Vagina (tissue), 2 donors: Measurements from ENCODE around the gene WDR20. TPM values are rescaled to one million over a fixed set of nuclear protein-coding genes. Genes with fewer than 3 reads are reported as not detected.

ENCODE experiments used
- DNase-seq, 2 donors: peaks; one replicate each; pipeline ENCODE4 v3.0.0-alpha.2; 2017; ENCODE audit errors: extremely low spot score in 2 of 2
- H3K27ac ChIP-seq: fragments of 200-600 bp; sonication (generic); one replicate; pipeline ENCODE4 v1.5.1; 2019
- H3K27me3 ChIP-seq: fragments of 200-600 bp; sonication (generic); one replicate; pipeline ENCODE4 v1.5.1; 2019
- H3K36me3 ChIP-seq, 2 donors: fragments of 200-600 bp; sonication (generic); one replicate each; pipeline ENCODE4 v1.5.1; 2017 to 2019
- H3K4me1 ChIP-seq: fragments of 200-600 bp; sonication (generic); one replicate; pipeline ENCODE4 v1.5.1; 2019
- H3K4me3 ChIP-seq, 2 donors: fragments of 200-600 bp; sonication (generic); 1 replicate in 1 of 2; 2 replicates in 1 of 2; pipeline ENCODE4 v1.5.1; 2016 to 2019
- H3K9me3 ChIP-seq: fragments of 200-600 bp; sonication (generic); one replicate; pipeline ENCODE4 v1.5.1; 2019
- POLR2A ChIP-seq, 2 donors: fragments of 450-650 bp; IDR thresholded peaks; one replicate each; pipeline ENCODE4 v1.6.1; 2017; ENCODE audit warnings: antibody characterized with exemption in 2 of 2, mild to moderate bottlenecking in 2 of 2, moderate library complexity in 2 of 2
- POLR2AphosphoS5 ChIP-seq, 2 donors: sonication (generic); formaldehyde crosslinking; IDR thresholded peaks; one replicate each; pipeline ENCODE4 v1.9.0; 2017; ENCODE audit warnings: antibody characterized with exemption in 2 of 2, mild to moderate bottlenecking in 2 of 2, low read depth in 1 of 2; ENCODE audit not compliant: insufficient read depth in 1 of 2
- intact Hi-C: fragments of 100-400 bp; cut with DNase I; formaldehyde crosslinking; loops from one replicate; pipeline ENCODE4 v1.15.1; 2023
- total RNA-seq: library from RNA; depleted of rRNA; stranded (reverse); fragments of >200 nt; gene quantifications from one replicate; pipeline ENCODE4 v1.2.3, GENCODE V29; 2016
- TF ChIP-seq, protein P1 (sequence below), 3 experiments: fragments of 450-650 bp in 2 of 3; fragments of 200-600 bp in 1 of 3; sonication (generic) in 1 of 3; IDR thresholded peaks; one replicate each; pipeline ENCODE4 v1.5.1; 2017 to 2019; ENCODE audit warnings: antibody characterized with exemption in 3 of 3, mild to moderate bottlenecking in 2 of 3, moderate library complexity in 2 of 3

The WDR20 gene
- total RNA-seq, 1 donor from 2014 or later = 24.8 TPM

DNA sequence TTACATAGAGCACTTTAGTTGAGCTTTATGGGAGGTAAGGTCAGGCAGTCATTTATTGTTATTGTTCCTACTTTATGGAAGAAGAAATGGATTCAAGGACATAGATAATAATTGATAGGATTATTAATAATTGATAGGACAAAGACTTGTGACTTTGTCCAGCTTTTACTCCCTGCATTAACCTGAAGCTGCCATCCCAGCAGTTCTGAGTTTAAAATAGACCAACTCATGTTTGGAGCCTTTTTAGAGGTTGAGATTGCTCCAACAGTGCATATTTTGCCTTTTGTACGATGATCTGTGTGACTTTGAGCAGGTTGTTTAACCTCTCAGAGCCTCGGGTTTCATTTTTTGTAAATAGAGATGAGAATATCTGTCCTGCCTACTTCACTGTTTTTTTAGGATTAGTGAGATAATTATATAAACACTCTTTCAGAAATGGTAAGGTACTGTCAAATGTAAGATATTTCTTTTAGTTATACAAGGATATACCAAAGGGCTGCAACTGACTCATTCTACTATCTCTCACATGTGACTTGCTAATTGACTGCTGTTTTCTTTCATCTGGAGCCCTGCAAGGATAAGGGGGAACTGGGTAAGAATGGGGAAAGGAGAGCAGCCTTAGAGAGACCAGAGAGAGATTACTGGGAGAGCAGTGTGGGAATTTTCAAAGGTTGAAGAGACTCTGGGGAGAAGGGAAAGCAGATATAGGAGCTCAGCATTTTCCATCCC is 15.3 kb downstream of the WDR20 start:
- Histone ChIP-seq H3K4me1 (peaks cover 6% of the 10 kb centered on the region), H3K27ac (no peak overlapping the region)
- DNase-seq = no peak

DNA sequence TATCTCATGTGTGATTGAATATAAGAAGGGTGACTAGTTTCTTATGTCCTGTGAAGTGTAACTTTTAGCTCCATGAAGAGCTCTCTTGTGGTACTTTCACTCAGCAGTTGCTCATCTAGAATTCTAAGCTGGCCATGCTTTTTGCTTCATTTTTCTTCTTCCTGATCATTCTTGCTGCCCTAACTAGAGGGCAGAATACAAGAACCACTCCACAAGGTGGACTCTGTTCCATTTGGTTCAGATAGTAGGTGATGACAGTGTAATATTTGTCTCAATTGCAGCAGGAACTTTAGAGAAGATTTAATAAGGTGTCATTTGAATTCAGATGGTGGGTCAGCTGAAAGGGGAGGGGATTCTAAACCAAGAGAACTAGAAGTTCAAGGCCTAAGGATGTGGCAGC is 17.6 kb downstream of the WDR20 start:
- intact Hi-C loops = no loop called here
- peaks cover 0 to 3% of the 10 kb centered on the region in 2 donors for H3K36me3 ChIP-seq
- TF ChIP-seq POLR2AphosphoS5 (IDR thresholded peaks at IDR 0.05; ENCODE audit: insufficient read depth in 1 of 2, low read depth in 1 of 2) = no peak
- TF ChIP-seq, protein P1, sequence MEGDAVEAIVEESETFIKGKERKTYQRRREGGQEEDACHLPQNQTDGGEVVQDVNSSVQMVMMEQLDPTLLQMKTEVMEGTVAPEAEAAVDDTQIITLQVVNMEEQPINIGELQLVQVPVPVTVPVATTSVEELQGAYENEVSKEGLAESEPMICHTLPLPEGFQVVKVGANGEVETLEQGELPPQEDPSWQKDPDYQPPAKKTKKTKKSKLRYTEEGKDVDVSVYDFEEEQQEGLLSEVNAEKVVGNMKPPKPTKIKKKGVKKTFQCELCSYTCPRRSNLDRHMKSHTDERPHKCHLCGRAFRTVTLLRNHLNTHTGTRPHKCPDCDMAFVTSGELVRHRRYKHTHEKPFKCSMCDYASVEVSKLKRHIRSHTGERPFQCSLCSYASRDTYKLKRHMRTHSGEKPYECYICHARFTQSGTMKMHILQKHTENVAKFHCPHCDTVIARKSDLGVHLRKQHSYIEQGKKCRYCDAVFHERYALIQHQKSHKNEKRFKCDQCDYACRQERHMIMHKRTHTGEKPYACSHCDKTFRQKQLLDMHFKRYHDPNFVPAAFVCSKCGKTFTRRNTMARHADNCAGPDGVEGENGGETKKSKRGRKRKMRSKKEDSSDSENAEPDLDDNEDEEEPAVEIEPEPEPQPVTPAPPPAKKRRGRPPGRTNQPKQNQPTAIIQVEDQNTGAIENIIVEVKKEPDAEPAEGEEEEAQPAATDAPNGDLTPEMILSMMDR (IDR thresholded peaks at IDR 0.05) = no peak
- no peak for TF ChIP-seq POLR2A (IDR thresholded peaks at IDR 0.05)
- H3K27me3 ChIP-seq = no peaks in the 10 kb centered on the region
- H3K27ac ChIP-seq = no peak overlapping the region
- no peak overlapping the region for H3K4me3 ChIP-seq
- DNase-seq = no peak
- no peaks in the 10 kb centered on the region for H3K9me3 ChIP-seq
- peaks cover 6% of the 10 kb centered on the region for H3K4me1 ChIP-seq

More for the DNA sequence above, 15.3 kb downstream of the WDR20 start:
- Histone ChIP-seq H3K9me3 (no peaks in the 10 kb centered on the region), H3K36me3 (peaks cover 0 to 6% of the 10 kb centered on the region in 2 donors), H3K4me3 (no peak overlapping the region), H3K27me3 (no peaks in the 10 kb centered on the region)
- TF ChIP-seq POLR2AphosphoS5 (IDR thresholded peaks at IDR 0.05; ENCODE audit: insufficient read depth in 1 of 2, low read depth in 1 of 2) (no peak), POLR2A (IDR thresholded peaks at IDR 0.05) (no peak)
- TF ChIP-seq, protein P1 (IDR thresholded peaks at IDR 0.05) = no peak
- intact Hi-C loops = no loop called here

DNA sequence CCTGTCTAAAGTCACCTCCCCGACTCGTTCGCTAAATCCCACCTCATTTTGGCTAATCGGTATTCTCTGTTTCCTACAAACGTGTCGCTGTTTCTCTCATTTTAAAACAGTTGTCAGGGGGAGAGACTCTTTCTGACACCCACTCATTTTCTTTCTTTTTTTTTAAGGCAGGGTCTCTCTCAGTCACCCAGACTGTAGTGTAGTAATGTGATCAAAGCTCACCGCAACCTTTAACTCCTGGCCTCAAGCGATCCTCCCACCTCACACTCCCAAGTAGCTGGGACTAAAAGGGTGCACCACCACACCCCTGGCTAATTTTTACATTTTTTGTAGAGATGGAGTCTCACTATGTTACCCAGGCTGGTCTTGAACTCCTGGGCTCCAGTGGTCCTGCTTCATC is 19.1 kb downstream of the WDR20 start:
- H3K27ac ChIP-seq = no peak overlapping the region

DNA sequence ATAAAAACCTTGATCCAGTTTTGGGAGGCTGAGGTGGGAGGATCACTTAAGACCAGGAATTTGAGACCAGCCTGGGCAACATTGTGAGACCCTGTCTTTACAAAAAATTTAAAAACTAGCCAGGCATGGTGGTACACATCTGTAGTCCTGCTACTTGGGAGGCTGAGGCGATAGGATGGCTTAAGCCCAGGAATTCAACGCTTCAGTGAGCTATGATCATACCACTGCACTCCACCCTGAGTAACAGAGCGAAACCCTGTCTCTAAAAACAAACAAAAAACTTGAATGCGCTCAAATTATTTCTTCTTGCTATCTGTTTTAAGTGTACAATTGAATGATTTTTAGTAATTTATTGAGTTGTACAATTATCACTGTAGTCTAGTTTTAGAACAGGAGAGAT is 20.1 kb downstream of the WDR20 start:
- no peak for DNase-seq
- Histone ChIP-seq H3K4me3 (no peak overlapping the region), H3K36me3 (no peaks in the 10 kb centered on the region), H3K4me1 (peaks cover 19% of the 10 kb centered on the region), H3K9me3 (no peaks in the 10 kb centered on the region), H3K27me3 (no peaks in the 10 kb centered on the region), H3K27ac (no peak overlapping the region)
- no peak for TF ChIP-seq POLR2AphosphoS5 (IDR thresholded peaks at IDR 0.05; ENCODE audit: insufficient read depth in 1 of 2, low read depth in 1 of 2)
- TF ChIP-seq, protein P1 (IDR thresholded peaks at IDR 0.05) = no peak
- intact Hi-C loops = no loop called here

More for the DNA sequence above, 19.1 kb downstream of the WDR20 start:
- H3K4me3 ChIP-seq = no peak overlapping the region
- TF ChIP-seq POLR2A (IDR thresholded peaks at IDR 0.05) = no peak
- TF ChIP-seq, protein P1 (IDR thresholded peaks at IDR 0.05) = no peak
- no peak for TF ChIP-seq POLR2AphosphoS5 (IDR thresholded peaks at IDR 0.05; ENCODE audit: insufficient read depth in 1 of 2, low read depth in 1 of 2)
- intact Hi-C loops = no loop called here
- H3K27me3 ChIP-seq = no peaks in the 10 kb centered on the region
- H3K9me3 ChIP-seq = no peaks in the 10 kb centered on the region
- DNase-seq = no peak
- H3K36me3 ChIP-seq = no peaks in the 10 kb centered on the region
- H3K4me1 ChIP-seq = peaks cover 9% of the 10 kb centered on the region

DNA sequence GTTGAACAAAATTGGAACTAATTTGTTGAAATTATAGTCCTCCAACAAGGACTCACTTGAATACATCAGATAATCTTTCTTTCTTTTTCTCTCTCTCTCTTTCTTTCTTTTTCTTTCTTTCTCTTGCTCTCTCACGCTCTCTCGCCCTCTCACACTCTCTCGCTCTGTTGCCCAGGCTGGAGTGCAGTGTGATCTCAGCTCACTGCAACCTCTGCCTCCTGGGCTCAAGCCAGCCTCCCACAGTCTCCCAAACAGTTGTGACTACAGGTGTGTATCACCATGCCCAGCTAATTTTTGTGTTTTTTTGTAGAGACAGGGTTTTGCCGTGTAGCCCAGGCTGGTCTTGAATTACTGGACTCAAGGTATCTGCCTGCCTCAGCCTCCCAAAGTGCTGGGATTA is 22.8 kb downstream of the WDR20 start:
- Histone ChIP-seq H3K4me1 (peaks cover 26% of the 10 kb centered on the region), H3K27ac (no peak overlapping the region), H3K36me3 (no peaks in the 10 kb centered on the region)

More for the DNA sequence above, 22.8 kb downstream of the WDR20 start:
- H3K9me3 ChIP-seq = no peaks in the 10 kb centered on the region
- no peaks in the 10 kb centered on the region for H3K27me3 ChIP-seq
- TF ChIP-seq, protein P1 (IDR thresholded peaks at IDR 0.05) = no peak
- no peak for TF ChIP-seq POLR2AphosphoS5 (IDR thresholded peaks at IDR 0.05; ENCODE audit: insufficient read depth in 1 of 2, low read depth in 1 of 2)
- no peak for TF ChIP-seq POLR2A (IDR thresholded peaks at IDR 0.05)
- H3K4me3 ChIP-seq = no peak overlapping the region
- intact Hi-C loops = no loop called here
- no peak for DNase-seq
